Testis (tissue), 2 donors: Measurements from ENCODE around the gene MYO3A.

Experiments used
- POLR2A ChIP-seq: fragments of 450-650 bp; IDR thresholded peaks from one replicate; pipeline ENCODE4 v1.6.1; 2017; ENCODE audit warnings: antibody characterized with exemption, mild to moderate bottlenecking, moderate library complexity
- TF ChIP-seq, protein P1 (sequence below), 3 experiments: fragments of 450-650 bp in 2 of 3; fragments of 200-600 bp in 1 of 3; sonication (generic) in 1 of 3; IDR thresholded peaks; one replicate each; pipeline ENCODE4 v1.5.1; 2016 to 2019; ENCODE audit warnings: antibody characterized with exemption in 3 of 3, mild to moderate bottlenecking in 2 of 3, moderate library complexity in 1 of 3

- TF ChIP-seq, protein P1, sequence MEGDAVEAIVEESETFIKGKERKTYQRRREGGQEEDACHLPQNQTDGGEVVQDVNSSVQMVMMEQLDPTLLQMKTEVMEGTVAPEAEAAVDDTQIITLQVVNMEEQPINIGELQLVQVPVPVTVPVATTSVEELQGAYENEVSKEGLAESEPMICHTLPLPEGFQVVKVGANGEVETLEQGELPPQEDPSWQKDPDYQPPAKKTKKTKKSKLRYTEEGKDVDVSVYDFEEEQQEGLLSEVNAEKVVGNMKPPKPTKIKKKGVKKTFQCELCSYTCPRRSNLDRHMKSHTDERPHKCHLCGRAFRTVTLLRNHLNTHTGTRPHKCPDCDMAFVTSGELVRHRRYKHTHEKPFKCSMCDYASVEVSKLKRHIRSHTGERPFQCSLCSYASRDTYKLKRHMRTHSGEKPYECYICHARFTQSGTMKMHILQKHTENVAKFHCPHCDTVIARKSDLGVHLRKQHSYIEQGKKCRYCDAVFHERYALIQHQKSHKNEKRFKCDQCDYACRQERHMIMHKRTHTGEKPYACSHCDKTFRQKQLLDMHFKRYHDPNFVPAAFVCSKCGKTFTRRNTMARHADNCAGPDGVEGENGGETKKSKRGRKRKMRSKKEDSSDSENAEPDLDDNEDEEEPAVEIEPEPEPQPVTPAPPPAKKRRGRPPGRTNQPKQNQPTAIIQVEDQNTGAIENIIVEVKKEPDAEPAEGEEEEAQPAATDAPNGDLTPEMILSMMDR (IDR thresholded peaks at IDR 0.05): no peak
- TF ChIP-seq POLR2A: no peak
These were observed 21.2 kb upstream of the MYO3A start for GRCh38 chr10:25912866-25913265.
